Heart left ventricle (tissue), 16 donors: ENCODE results near the gene ST6GALNAC5. TPM values are rescaled to one million over a fixed set of nuclear protein-coding genes. Genes with fewer than 3 reads are reported as not detected.

ENCODE experiments used
- ATAC-seq, 4 donors: fragments of 200-7000 bp; cut with Tn5 transposase; one replicate each; pipeline ENCODE4 v1.9.1; 2020 to 2022; ENCODE audit warnings: moderate library complexity in 4 of 4, mild to moderate bottlenecking in 3 of 4, moderate number of reproducible peaks in 1 of 4
- DNase-seq, 5 donors: peaks; one replicate each; pipeline ENCODE4 v3.0.0-alpha.2; 2020
- H3K27ac ChIP-seq, 12 donors: fragments of 200-600 bp; sonication (generic) in 4 of 12; one replicate each; pipeline versions ENCODE4 v1.5.0 to v1.8.0; 2016 to 2022; ENCODE audit warnings: mild to moderate bottlenecking in 2 of 12
- H3K27me3 ChIP-seq, 9 donors: fragments of 200-600 bp; sonication (generic) in 2 of 9; one replicate each; pipeline versions ENCODE4 v1.5.1 to v1.8.0; 2016 to 2022; ENCODE audit warnings: mild to moderate bottlenecking in 3 of 9
- H3K36me3 ChIP-seq, 9 donors: fragments of 200-600 bp; sonication (generic) in 2 of 9; one replicate each; pipeline versions ENCODE4 v1.5.0 to v1.8.0; 2018 to 2022; ENCODE audit warnings: mild to moderate bottlenecking in 2 of 9
- H3K4me1 ChIP-seq, 12 donors: fragments of 200-600 bp; sonication (generic) in 4 of 12; one replicate each; pipeline versions ENCODE4 v1.5.0 to v1.8.0; 2016 to 2022; ENCODE audit warnings: mild to moderate bottlenecking in 3 of 12
- H3K4me3 ChIP-seq, 12 donors: fragments of 200-600 bp; sonication (generic) in 4 of 12; one replicate each; pipeline versions ENCODE4 v1.5.0 to v1.8.0; 2017 to 2022; ENCODE audit warnings: mild to moderate bottlenecking in 9 of 12, moderate library complexity in 4 of 12
- H3K9me3 ChIP-seq, 12 donors: fragments of 200-600 bp; sonication (generic) in 4 of 12; one replicate each; pipeline versions ENCODE4 v1.5.0 to v1.8.0; 2016 to 2022; ENCODE audit warnings: mild to moderate bottlenecking in 1 of 12
- POLR2A ChIP-seq, 2 donors: fragments of 450-650 bp; IDR thresholded peaks; one replicate each; pipeline ENCODE4 v1.6.1; 2017; ENCODE audit warnings: antibody characterized with exemption in 2 of 2, mild to moderate bottlenecking in 2 of 2, moderate library complexity in 2 of 2
- WGBS, 4 donors: extraction: QIAGEN DNeasy Blood & Tissue Kit in 2 of 4; methylation state at CpG; one replicate each; pipeline versions ENCODE4 v1.1.5 to v1.1.7; 2013 to 2018; 5-methylcytosine and 5-hydroxymethylcytosine counted together
- intact Hi-C, 10 donors: fragments of 100-400 bp; cut with DNase I; formaldehyde crosslinking; loops; one replicate each; pipeline versions ENCODE4 v1.11.1 to v1.14.2; 2022
- polyA plus RNA-seq, 2 donors: library from polyadenylated mRNA; stranded (reverse); fragments of 200-250 nt; gene quantifications; one replicate each; pipeline ENCODE4 v1.2.3, GENCODE V29; 2013
- total RNA-seq, 9 donors: library from RNA; depleted of rRNA in 2 of 9; stranded (reverse); fragments of >200 nt in 2 of 9; fragmentation: NEBNext Ultra II Directional in 3 of 9; extraction: Animal tissue kit (Norgen Biotek cat#: 25700) in 3 of 9; gene quantifications; one replicate each; pipeline versions ENCODE4 v1.1.0 to v1.2.4, GENCODE V29; 2016 to 2023
- TF ChIP-seq, protein P1 (sequence below), 12 donors: fragments of 200-600 bp; sonication (generic) in 4 of 12; IDR thresholded peaks; one replicate each; pipeline versions ENCODE4 v1.5.0 to v1.8.0; 2018 to 2022; ENCODE audit warnings: antibody characterized with exemption in 12 of 12, mild to moderate bottlenecking in 5 of 12
- donor health status: ischemic (EF 13 %, LVEDD 7.1; RV severe dilation, severe dysfunction).
- donor health status: healthy with polysubstance abuse.
- donor health status: DM: no; HTN: yes; CAD: no.
- donor health status: DM: no; HTN: no; CAD: no.
- donor health status: ischemic (EF 25% LVEDD 6.9; RV normal size, moderate dysfunction).
- donor health status: ischemic (EF 25% LVEDD 5.7; RV mildly dilated, moderate dysfunction).
- donor health status: healthy.
- donor health status: DM: yes; HTN: yes; CAD: no.
- donor health status: ischemic (EF 35%, LVEDD 5.7; RV mildly dilated, moderate dysfunction).
- donor health status: nonischemic (EF 11% LVEDD 7.7; RV severe dilation, severe dysfunction).
- donor health status: DM: yes; HTN: yes; CAD: no.
- donor health status: PGD.
- donor health status: ischemic (EF 29% LVEDD 5.4; RV normal size, mild dysfunction).
- donor health status: nonischemic (EF 23%, LVEDD 6.1; RV moderate dilation, normal function).

ST6GALNAC5 gene
- total and polyA plus RNA-seq, 11 donors, result 0.14 to 0.83 (median 0.45) TPM; not detected in 2

DNA sequence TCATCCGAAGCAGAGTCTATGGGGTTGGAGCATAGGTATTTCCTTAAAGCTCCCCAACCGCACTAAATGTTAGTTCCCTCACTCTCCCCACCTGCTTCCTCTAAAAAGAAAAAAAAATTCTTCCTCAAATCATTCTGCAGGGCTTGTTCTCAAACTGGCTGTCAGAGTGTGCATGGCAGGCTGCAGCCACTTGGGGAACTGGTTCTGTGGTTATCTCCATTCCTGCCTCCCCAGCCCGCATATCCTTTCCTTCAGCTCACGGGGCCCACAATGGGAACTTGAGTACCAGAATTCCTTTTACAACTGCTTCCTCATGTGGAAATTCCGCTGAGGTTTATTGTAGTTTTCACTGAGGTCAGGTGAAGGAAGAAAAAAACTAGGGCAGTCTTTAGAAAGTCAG, 192.7 kb downstream of the ST6GALNAC5 start:
- H3K36me3 ChIP-seq, result no peaks in the 10 kb centered on the region
- 37 to 53% (median 52%) methylated on average over 5 of the region's 5 CpGs for WGBS, 4 donors
- intact Hi-C loops, result no loop called here
- peaks cover 0 to 13% (median 0%) of the 10 kb centered on the region in 9 donors for H3K27me3 ChIP-seq
- no peak for TF ChIP-seq POLR2A (IDR thresholded peaks at IDR 0.05)
- TF ChIP-seq, protein P1, sequence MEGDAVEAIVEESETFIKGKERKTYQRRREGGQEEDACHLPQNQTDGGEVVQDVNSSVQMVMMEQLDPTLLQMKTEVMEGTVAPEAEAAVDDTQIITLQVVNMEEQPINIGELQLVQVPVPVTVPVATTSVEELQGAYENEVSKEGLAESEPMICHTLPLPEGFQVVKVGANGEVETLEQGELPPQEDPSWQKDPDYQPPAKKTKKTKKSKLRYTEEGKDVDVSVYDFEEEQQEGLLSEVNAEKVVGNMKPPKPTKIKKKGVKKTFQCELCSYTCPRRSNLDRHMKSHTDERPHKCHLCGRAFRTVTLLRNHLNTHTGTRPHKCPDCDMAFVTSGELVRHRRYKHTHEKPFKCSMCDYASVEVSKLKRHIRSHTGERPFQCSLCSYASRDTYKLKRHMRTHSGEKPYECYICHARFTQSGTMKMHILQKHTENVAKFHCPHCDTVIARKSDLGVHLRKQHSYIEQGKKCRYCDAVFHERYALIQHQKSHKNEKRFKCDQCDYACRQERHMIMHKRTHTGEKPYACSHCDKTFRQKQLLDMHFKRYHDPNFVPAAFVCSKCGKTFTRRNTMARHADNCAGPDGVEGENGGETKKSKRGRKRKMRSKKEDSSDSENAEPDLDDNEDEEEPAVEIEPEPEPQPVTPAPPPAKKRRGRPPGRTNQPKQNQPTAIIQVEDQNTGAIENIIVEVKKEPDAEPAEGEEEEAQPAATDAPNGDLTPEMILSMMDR (IDR thresholded peaks at IDR 0.05), result no peak
- H3K4me1 ChIP-seq, result no peaks in the 10 kb centered on the region
- no peaks in the 10 kb centered on the region for H3K9me3 ChIP-seq
- H3K4me3 ChIP-seq, result no peak overlapping the region
- no peak overlapping the region for H3K27ac ChIP-seq
- ATAC-seq (no peak), DNase-seq (no peak)

DNA sequence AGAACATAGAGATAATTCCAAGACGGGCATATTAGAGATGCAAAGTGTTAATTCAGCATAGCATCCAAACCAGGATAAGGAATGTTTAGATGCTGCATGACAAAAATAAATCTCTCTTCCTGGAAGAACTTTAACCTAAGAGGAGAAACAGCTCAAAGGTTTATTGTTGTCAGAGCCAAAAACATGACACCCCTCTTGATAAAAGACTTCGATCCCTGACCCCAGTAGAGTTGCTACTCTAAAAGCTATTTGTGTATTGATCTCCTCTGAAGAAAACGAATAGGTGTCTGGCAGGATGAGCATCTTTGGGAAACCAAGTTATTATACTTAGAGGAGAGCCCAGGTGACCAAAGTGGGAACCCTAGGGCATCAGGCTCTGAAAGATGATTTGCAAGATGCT, 193.9 kb downstream of the ST6GALNAC5 start:
- no peaks in the 10 kb centered on the region for H3K4me1 ChIP-seq
- intact Hi-C loops, result no loop called here
- DNase-seq (no peak), ATAC-seq (no peak)
- no peak overlapping the region for H3K4me3 ChIP-seq
- WGBS, 4 donors, result 67 to 79% (median 70%) methylated on average over 3 of the region's 3 CpGs
- H3K27me3 ChIP-seq, result peaks cover 0 to 13% (median 0%) of the 10 kb centered on the region in 9 donors
- no peak overlapping the region for H3K27ac ChIP-seq
- H3K9me3 ChIP-seq, result no peaks in the 10 kb centered on the region
- TF ChIP-seq POLR2A (IDR thresholded peaks at IDR 0.05), result no peak
- TF ChIP-seq, protein P1 (IDR thresholded peaks at IDR 0.05), result no peak
- no peaks in the 10 kb centered on the region for H3K36me3 ChIP-seq

GRCh38 chr1:77063118-77063517, 195.8 kb downstream of the ST6GALNAC5 start:
- intact Hi-C loops, result no loop called here
- 51 to 65% (median 55%) methylated on average over 4 of the region's 4 CpGs for WGBS, 4 donors

GRCh38 chr1:77064246-77064645, 197.0 kb downstream of the ST6GALNAC5 start:
- Histone ChIP-seq H3K9me3 (no peaks in the 10 kb centered on the region), H3K4me3 (no peak overlapping the region), H3K27ac (no peak overlapping the region), H3K4me1 (no peaks in the 10 kb centered on the region), H3K27me3 (peaks cover 0 to 13% (median 0%) of the 10 kb centered on the region in 9 donors), H3K36me3 (no peaks in the 10 kb centered on the region)
- 78 to 89% (median 83%) methylated on average over 2 of the region's 2 CpGs for WGBS, 4 donors
- TF ChIP-seq, protein P1 (IDR thresholded peaks at IDR 0.05), result no peak
- TF ChIP-seq POLR2A (IDR thresholded peaks at IDR 0.05), result no peak
- ATAC-seq (no peak), DNase-seq (no peak)
- intact Hi-C loops, result no loop called here

More at GRCh38 chr1:77063118-77063517, 195.8 kb downstream of the ST6GALNAC5 start:
- Histone ChIP-seq H3K36me3 (no peaks in the 10 kb centered on the region), H3K27ac (no peak overlapping the region), H3K27me3 (peaks cover 0 to 13% (median 0%) of the 10 kb centered on the region in 9 donors), H3K4me1 (no peaks in the 10 kb centered on the region), H3K9me3 (no peaks in the 10 kb centered on the region), H3K4me3 (no peak overlapping the region)
- ATAC-seq, result no peak
- TF ChIP-seq POLR2A (IDR thresholded peaks at IDR 0.05), result no peak
- TF ChIP-seq, protein P1 (IDR thresholded peaks at IDR 0.05), result no peak
- no peak for DNase-seq
